GM23338 (cell line): Measurements from ENCODE around the gene MGAT2.

Experiments
- CREB1 ChIP-seq: fragments of 250-450 bp; sonication (Bioruptor Pico); IDR thresholded peaks from 2 replicates; pipeline ENCODE4 v1.5.0; 2020; ENCODE audit warnings: low read depth, mild to moderate bottlenecking, moderate library complexity
- CTCF ChIP-seq, 2 experiments: fragments of 200-600 bp in 1 of 2; sonication (generic) in 1 of 2; conservative IDR thresholded peaks; 2 replicates each; pipeline versions ENCODE4 v1.5.1 to v1.6.1; 2016 to 2017; ENCODE audit warnings: antibody characterized with exemption in 2 of 2, low read depth in 2 of 2, mild to moderate bottlenecking in 2 of 2, moderate library complexity in 1 of 2
- EZH2 ChIP-seq: fragments of 200-600 bp; sonication (generic); IDR thresholded peaks from one replicate; pipeline ENCODE4 v1.8.0; 2017; ENCODE audit warnings: antibody characterized with exemption, mild to moderate bottlenecking, low read depth; ENCODE audit not compliant: unreplicated experiment
- EZH2phosphoT487 ChIP-seq: fragments of 200-600 bp; sonication (generic); IDR thresholded peaks from one replicate; pipeline ENCODE4 v1.8.1; 2018; ENCODE audit warnings: antibody characterized with exemption; ENCODE audit not compliant: unreplicated experiment
- JUNB ChIP-seq: IDR thresholded peaks from one replicate; pipeline ENCODE4 v1.6.1; 2016; ENCODE audit warnings: antibody characterized with exemption; ENCODE audit not compliant: unreplicated experiment
- NANOG ChIP-seq: IDR thresholded peaks from 2 replicates; pipeline ENCODE4 v1.6.1; 2016; ENCODE audit warnings: antibody characterized with exemption, borderline replicate concordance
- POLR2AphosphoS5 ChIP-seq: IDR thresholded peaks from 2 replicates; pipeline ENCODE4 v1.6.1; 2016; ENCODE audit warnings: antibody characterized with exemption, low read depth
- TF ChIP-seq, protein P1 (sequence below): fragments of 250-450 bp; sonication (Bioruptor Pico); IDR thresholded peaks from 2 replicates; pipeline ENCODE4 v1.5.0; 2020; ENCODE audit warnings: mild to moderate bottlenecking, moderate library complexity
- TF ChIP-seq, protein P2 (sequence below): IDR thresholded peaks from one replicate; pipeline ENCODE4 v1.6.1; 2018; ENCODE audit warnings: antibody characterized with exemption; ENCODE audit not compliant: unreplicated experiment

GRCh38 chr14:49640540-49641417 is 20.2 kb downstream of the MGAT2 start:
- no peak for TF ChIP-seq CTCF (conservative IDR thresholded peaks at IDR 0.05; ENCODE audit: low read depth in 2 of 2)
- TF ChIP-seq CREB1 (CRISPR knock-in tag), result no peak
- no peak for TF ChIP-seq POLR2AphosphoS5
- no peak for TF ChIP-seq EZH2phosphoT487
- no peak for TF ChIP-seq JUNB
- TF ChIP-seq, protein P1, sequence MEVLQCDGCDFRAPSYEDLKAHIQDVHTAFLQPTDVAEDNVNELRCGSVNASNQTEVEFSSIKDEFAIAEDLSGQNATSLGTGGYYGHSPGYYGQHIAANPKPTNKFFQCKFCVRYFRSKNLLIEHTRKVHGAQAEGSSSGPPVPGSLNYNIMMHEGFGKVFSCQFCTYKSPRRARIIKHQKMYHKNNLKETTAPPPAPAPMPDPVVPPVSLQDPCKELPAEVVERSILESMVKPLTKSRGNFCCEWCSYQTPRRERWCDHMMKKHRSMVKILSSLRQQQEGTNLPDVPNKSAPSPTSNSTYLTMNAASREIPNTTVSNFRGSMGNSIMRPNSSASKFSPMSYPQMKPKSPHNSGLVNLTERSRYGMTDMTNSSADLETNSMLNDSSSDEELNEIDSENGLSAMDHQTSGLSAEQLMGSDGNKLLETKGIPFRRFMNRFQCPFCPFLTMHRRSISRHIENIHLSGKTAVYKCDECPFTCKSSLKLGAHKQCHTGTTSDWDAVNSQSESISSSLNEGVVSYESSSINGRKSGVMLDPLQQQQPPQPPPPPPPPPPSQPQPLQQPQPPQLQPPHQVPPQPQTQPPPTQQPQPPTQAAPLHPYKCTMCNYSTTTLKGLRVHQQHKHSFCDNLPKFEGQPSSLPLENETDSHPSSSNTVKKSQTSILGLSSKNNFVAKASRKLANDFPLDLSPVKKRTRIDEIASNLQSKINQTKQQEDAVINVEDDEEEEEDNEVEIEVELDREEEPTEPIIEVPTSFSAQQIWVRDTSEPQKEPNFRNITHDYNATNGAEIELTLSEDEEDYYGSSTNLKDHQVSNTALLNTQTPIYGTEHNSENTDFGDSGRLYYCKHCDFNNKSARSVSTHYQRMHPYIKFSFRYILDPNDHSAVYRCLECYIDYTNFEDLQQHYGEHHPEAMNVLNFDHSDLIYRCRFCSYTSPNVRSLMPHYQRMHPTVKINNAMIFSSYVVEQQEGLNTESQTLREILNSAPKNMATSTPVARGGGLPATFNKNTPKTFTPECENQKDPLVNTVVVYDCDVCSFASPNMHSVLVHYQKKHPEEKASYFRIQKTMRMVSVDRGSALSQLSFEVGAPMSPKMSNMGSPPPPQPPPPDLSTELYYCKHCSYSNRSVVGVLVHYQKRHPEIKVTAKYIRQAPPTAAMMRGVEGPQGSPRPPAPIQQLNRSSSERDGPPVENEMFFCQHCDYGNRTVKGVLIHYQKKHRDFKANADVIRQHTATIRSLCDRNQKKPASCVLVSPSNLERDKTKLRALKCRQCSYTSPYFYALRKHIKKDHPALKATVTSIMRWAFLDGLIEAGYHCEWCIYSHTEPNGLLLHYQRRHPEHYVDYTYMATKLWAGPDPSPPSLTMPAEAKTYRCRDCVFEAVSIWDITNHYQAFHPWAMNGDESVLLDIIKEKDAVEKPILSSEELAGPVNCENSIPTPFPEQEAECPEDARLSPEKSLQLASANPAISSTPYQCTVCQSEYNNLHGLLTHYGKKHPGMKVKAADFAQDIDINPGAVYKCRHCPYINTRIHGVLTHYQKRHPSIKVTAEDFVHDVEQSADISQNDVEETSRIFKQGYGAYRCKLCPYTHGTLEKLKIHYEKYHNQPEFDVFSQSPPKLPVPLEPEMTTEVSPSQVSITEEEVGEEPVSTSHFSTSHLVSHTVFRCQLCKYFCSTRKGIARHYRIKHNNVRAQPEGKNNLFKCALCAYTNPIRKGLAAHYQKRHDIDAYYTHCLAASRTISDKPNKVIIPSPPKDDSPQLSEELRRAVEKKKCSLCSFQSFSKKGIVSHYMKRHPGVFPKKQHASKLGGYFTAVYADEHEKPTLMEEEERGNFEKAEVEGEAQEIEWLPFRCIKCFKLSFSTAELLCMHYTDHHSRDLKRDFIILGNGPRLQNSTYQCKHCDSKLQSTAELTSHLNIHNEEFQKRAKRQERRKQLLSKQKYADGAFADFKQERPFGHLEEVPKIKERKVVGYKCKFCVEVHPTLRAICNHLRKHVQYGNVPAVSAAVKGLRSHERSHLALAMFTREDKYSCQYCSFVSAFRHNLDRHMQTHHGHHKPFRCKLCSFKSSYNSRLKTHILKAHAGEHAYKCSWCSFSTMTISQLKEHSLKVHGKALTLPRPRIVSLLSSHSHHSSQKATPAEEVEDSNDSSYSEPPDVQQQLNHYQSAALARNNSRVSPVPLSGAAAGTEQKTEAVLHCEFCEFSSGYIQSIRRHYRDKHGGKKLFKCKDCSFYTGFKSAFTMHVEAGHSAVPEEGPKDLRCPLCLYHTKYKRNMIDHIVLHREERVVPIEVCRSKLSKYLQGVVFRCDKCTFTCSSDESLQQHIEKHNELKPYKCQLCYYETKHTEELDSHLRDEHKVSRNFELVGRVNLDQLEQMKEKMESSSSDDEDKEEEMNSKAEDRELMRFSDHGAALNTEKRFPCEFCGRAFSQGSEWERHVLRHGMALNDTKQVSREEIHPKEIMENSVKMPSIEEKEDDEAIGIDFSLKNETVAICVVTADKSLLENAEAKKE (CRISPR knock-in tag), result no peak
- TF ChIP-seq EZH2, result no peak
- TF ChIP-seq, protein P2, sequence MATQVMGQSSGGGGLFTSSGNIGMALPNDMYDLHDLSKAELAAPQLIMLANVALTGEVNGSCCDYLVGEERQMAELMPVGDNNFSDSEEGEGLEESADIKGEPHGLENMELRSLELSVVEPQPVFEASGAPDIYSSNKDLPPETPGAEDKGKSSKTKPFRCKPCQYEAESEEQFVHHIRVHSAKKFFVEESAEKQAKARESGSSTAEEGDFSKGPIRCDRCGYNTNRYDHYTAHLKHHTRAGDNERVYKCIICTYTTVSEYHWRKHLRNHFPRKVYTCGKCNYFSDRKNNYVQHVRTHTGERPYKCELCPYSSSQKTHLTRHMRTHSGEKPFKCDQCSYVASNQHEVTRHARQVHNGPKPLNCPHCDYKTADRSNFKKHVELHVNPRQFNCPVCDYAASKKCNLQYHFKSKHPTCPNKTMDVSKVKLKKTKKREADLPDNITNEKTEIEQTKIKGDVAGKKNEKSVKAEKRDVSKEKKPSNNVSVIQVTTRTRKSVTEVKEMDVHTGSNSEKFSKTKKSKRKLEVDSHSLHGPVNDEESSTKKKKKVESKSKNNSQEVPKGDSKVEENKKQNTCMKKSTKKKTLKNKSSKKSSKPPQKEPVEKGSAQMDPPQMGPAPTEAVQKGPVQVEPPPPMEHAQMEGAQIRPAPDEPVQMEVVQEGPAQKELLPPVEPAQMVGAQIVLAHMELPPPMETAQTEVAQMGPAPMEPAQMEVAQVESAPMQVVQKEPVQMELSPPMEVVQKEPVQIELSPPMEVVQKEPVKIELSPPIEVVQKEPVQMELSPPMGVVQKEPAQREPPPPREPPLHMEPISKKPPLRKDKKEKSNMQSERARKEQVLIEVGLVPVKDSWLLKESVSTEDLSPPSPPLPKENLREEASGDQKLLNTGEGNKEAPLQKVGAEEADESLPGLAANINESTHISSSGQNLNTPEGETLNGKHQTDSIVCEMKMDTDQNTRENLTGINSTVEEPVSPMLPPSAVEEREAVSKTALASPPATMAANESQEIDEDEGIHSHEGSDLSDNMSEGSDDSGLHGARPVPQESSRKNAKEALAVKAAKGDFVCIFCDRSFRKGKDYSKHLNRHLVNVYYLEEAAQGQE, result no peak
- no peak for TF ChIP-seq NANOG
